22Rv1 (cell line): ENCODE measurements around the gene EPAS1.

Experiments
- H3K27ac ChIP-seq: fragments of 450-650 bp; 2 replicates; pipeline ENCODE4 v1.5.1; 2017
- ZFX ChIP-seq: fragments of 450-650 bp; IDR thresholded peaks from 2 replicates; pipeline ENCODE4 v1.6.1; 2017; ENCODE audit warnings: antibody characterized with exemption, borderline replicate concordance
- TF ChIP-seq, protein P1 (sequence below): fragments of 450-650 bp; IDR thresholded peaks from 2 replicates; pipeline ENCODE4 v1.5.1; 2017; ENCODE audit warnings: mild to moderate bottlenecking

Gene EPAS1

DNA sequence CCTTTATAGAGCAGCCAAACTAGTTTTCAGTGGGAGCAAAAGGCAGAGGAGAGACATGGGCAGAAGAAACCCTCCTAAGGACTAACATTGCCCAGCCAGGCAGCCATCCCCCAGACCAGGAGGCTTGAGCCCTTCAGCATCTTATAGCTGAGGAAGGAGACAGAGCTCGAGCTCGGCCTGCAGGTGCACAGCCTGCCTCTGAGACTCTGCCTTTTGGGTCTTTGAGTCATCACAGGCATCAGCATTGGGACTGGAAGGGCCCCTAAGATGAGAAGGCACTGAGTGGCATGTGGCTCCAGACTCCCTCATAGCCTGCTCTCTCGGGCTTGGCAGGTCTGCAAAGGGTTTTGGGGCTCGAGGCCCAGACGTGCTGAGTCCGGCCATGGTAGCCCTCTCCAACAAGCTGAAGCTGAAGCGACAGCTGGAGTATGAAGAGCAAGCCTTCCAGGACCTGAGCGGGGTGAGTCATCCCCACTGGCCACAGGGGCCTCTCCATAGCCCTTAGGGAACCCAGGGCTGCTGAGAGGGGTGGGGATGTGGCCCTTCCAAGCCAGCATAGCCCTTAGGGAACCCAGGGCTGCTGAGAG, 84.1 kb downstream of the EPAS1 start:
- TF ChIP-seq, protein P1, sequence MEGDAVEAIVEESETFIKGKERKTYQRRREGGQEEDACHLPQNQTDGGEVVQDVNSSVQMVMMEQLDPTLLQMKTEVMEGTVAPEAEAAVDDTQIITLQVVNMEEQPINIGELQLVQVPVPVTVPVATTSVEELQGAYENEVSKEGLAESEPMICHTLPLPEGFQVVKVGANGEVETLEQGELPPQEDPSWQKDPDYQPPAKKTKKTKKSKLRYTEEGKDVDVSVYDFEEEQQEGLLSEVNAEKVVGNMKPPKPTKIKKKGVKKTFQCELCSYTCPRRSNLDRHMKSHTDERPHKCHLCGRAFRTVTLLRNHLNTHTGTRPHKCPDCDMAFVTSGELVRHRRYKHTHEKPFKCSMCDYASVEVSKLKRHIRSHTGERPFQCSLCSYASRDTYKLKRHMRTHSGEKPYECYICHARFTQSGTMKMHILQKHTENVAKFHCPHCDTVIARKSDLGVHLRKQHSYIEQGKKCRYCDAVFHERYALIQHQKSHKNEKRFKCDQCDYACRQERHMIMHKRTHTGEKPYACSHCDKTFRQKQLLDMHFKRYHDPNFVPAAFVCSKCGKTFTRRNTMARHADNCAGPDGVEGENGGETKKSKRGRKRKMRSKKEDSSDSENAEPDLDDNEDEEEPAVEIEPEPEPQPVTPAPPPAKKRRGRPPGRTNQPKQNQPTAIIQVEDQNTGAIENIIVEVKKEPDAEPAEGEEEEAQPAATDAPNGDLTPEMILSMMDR = no peak
- no peak for TF ChIP-seq ZFX
- no peak overlapping the region for H3K27ac ChIP-seq

DNA sequence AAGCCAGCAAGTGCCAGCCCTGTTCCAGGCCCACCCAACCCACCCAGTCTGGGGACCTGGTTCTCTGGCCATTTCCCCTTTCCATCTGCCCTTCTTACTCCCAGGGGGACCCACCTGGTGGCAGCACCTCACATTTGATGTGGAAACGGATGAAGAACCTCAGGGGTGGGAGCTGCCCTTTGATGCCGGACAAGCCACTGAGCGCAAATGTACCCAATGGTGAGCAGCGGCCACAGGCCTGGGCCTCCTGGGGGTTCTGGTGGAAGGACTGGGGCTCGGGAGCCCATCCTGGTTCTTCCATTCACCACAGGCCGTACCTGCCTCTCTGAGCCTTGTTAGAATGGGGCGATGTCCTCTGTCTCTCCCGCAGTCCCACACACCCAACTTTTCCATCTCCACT, 84.7 kb downstream of the EPAS1 start:
- TF ChIP-seq, protein P1 = no peak
- TF ChIP-seq ZFX = no peak

DNA sequence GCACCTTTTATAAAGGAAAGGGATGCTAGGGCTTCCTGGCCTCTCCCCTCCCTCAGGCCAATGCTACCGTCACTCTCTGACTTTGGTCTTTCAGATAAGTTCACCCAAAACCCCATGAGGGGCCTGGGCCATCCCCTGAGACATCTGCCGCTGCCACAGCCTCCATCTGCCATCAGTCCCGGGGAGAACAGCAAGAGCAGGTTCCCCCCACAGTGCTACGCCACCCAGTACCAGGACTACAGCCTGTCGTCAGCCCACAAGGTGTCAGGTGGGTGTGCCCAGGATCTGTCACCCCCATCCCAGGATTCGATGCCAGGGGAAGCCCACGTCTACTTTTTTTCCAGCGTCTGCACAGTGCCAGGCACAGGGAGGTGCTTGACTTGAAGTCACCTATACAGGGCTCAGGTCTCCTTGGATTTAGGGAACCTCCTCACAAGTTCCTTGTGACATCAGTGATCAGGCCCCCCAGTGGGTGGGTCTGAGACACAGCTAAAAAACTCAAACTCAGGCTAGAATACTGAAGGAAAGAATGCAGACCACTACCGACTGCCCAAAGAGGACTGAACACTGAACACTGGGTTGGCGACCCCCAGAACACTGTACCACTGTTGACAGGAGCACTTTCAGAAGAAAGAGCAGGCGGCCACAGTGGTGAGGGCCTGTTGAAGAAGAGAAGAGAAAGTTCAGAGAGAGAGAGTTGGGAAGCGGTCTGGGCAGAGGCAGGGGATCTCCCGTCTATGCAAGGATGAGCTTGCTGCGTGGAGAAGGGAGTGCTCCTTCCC, 85.3 kb downstream of the EPAS1 start:
- TF ChIP-seq, protein P1 = no peak
- no peak for TF ChIP-seq ZFX
- H3K27ac ChIP-seq = no peak overlapping the region

More for the DNA sequence above, 84.7 kb downstream of the EPAS1 start:
- H3K27ac ChIP-seq = no peak overlapping the region

DNA sequence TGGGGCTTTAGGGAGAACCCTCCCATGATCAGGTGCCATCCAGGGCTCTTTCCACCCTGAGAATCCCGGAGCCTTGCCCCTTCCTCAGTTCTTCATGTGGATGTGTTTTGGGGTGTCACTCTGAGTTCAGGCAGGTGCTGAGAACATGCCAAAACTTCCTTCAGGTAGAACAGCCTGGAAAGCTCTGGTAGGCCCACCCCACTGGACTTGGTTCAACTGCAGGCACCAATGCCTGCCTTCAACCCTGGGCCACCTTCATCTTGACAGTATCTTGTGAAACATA, 85.8 kb downstream of the EPAS1 start:
- no peak overlapping the region for H3K27ac ChIP-seq
- TF ChIP-seq ZFX = no peak
- TF ChIP-seq, protein P1 = no peak

DNA sequence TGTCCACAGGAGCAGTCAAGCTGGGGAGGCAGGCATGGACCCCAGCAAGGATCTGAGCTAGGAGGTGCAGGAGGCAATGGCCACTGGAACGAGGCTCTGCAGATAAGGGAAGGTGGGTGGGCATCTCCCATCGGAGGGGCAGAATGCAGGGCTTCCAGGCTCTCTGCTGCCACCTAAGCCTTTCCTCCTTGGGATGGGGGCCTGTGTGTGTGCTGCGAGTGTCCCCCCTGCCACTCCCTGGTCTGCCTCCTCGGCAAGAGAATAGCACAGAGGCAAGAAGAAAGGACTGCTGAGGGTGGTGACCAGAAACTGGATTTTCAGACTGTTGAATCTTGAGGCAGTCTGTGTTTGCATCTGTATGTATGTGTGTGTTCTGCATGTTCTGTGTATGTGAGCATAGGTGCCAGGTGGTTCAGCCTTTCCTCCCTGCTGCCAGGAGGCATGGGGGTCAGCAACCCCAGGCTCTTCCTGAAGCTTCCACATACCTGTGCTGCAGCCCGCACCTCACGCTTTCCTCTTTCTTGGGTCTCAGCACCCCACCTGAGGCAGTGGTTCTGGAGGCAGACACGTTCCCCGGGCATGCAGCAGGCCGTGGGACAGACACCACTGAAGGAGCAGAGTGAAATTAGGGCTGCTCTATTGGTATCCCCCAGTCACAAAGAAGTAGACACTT, 86.7 kb downstream of the EPAS1 start:
- H3K27ac ChIP-seq = no peak overlapping the region
- TF ChIP-seq, protein P1 = no peak
- no peak for TF ChIP-seq ZFX

DNA sequence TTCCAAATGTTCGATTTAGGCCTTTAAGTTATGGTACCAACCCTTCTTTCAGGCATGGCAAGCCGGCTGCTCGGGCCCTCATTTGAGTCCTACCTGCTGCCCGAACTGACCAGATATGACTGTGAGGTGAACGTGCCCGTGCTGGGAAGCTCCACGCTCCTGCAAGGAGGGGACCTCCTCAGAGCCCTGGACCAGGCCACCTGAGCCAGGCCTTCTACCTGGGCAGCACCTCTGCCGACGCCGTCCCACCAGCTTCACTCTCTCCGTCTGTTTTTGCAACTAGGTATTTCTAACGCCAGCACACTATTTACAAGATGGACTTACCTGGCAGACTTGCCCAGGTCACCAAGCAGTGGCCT, 87.2 kb downstream of the EPAS1 start:
- no peak for TF ChIP-seq ZFX
- no peak overlapping the region for H3K27ac ChIP-seq

DNA sequence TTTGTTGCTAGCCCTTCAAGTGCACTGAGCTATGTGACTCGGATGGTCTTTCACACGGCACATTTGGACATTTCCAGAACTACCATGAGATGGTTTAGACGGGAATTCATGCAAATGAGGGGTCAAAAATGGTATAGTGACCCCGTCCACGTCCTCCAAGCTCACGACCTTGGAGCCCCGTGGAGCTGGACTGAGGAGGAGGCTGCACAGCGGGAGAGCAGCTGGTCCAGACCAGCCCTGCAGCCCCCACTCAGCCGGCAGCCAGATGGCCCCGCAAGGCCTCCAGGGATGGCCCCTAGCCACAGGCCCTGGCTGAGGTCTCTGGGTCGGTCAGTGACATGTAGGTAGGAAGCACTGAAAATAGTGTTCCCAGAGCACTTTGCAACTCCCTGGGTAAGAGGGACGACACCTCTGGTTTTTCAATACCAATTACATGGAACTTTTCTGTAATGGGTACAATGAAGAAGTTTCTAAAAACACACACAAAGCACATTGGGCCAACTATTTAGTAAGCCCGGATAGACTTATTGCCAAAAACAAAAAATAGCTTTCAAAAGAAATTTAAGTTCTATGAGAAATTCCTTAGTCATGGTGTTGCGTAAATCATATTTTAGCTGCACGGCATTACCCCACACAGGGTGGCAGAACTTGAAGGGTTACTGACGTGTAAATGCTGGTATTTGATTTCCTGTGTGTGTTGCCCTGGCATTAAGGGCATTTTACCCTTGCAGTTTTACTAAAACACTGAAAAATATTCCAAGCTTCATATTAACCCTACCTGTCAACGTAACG, 88.8 kb downstream of the EPAS1 start:
- H3K27ac ChIP-seq = no peak overlapping the region
- TF ChIP-seq, protein P1 = no peak
- TF ChIP-seq ZFX = no peak
